GM12878 (cell line): ENCODE results near the gene ZNF226. TPM values are rescaled to one million over a fixed set of nuclear protein-coding genes. Genes with fewer than 3 reads are reported as not detected.

Source experiments
- CHD2 ChIP-seq: IDR thresholded peaks from 2 replicates; pipeline ENCODE4 v1.6.1; 2011; ENCODE audit warnings: low read depth, low read length, improper control_type of control experiment, borderline replicate concordance
- ETV6 ChIP-seq, 2 experiments: fragments of 450-650 bp in 1 of 2; IDR thresholded peaks in 1 of 2; conservative IDR thresholded peaks in 1 of 2; 2 replicates each; pipeline ENCODE4 v1.6.1; 2014; ENCODE audit warnings: antibody characterized with exemption in 1 of 2, borderline replicate concordance in 1 of 2, low read depth in 1 of 2, mild to moderate bottlenecking in 1 of 2, moderate library complexity in 1 of 2
- MXI1 ChIP-seq: fragments of 150-350 bp; IDR thresholded peaks from 2 replicates; pipeline ENCODE4 v1.6.1; 2011; ENCODE audit warnings: low read depth, mild to moderate bottlenecking, inconsistent platforms, low read length, improper control_type of control experiment
- NR2C2 ChIP-seq: IDR thresholded peaks from 2 replicates; pipeline ENCODE4 v1.6.1; 2011; ENCODE audit warnings: borderline replicate concordance, low read depth; ENCODE audit not compliant: control insufficient read depth, insufficient read length
- POLR2AphosphoS5 ChIP-seq: IDR thresholded peaks from 2 replicates; pipeline ENCODE4 v1.6.1; 2011; ENCODE audit warnings: mild to moderate bottlenecking, low read length, inconsistent platforms
- RBBP5 ChIP-seq: fragments of 200-600 bp; sonication (generic); conservative IDR thresholded peaks from 2 replicates; pipeline ENCODE4 v1.6.1; 2016
- SP1 ChIP-seq: IDR thresholded peaks from one replicate; pipeline ENCODE4 v1.6.1; 2011; ENCODE audit warnings: low read depth, low read length
- STAT1 ChIP-seq: fragments of 450-650 bp; conservative IDR thresholded peaks from 2 replicates; pipeline ENCODE4 v1.6.1; 2014; ENCODE audit warnings: antibody characterized with exemption, mild to moderate bottlenecking
- polyA plus RNA-seq, 11 experiments: library from polyadenylated mRNA; depleted of rRNA in 4 of 11; unstranded in 6 of 11; stranded (reverse) in 5 of 11; fragments of >200 nt; fragmentation: Nextera tagmentation in 4 of 11; fragmentation: Illumina TruSeq in 1 of 11; extraction: Ambion mirVana in 4 of 11; extraction: Trizol in 1 of 11; gene quantifications; 1 replicate in 1 of 11; 2 replicates in 10 of 11; pipeline versions ENCODE4 v1.2.1 to v1.2.3, GENCODE V29; 2011 to 2016; ENCODE audit warnings: inconsistent platforms in 2 of 11, missing spikeins in 2 of 11, low read depth in 1 of 11
- total RNA-seq, 4 experiments: library from RNA; depleted of rRNA in 3 of 4; stranded (reverse); fragments of >200 nt in 3 of 4; fragmentation: Illumina TruSeq in 1 of 4; extraction: Trizol in 1 of 4; gene quantifications; 2 replicates each; pipeline versions ENCODE4 v1.2.1 to v1.2.3, GENCODE V29; 2013 to 2021
- TF ChIP-seq, protein P1 (sequence below): fragments of 450-650 bp; IDR thresholded peaks from 2 replicates; pipeline ENCODE4 v1.6.1; 2018; ENCODE audit warnings: borderline replicate concordance, mild to moderate bottlenecking; ENCODE audit not compliant: partially characterized antibody
- TF ChIP-seq, protein P2 (sequence below): fragments of 450-650 bp; IDR thresholded peaks from 2 replicates; pipeline ENCODE4 v1.6.1; 2017; ENCODE audit warnings: mild to moderate bottlenecking, low read depth, inconsistent platforms; ENCODE audit not compliant: poor library complexity, severe bottlenecking
- TF ChIP-seq, protein P3 (sequence below): fragments of 450-650 bp; conservative IDR thresholded peaks from 2 replicates; pipeline ENCODE4 v1.6.1; 2017; ENCODE audit warnings: mild to moderate bottlenecking, moderate library complexity
- TF ChIP-seq, protein P4 (sequence below): IDR thresholded peaks from 2 replicates; pipeline ENCODE4 v1.6.1; 2012; ENCODE audit warnings: low read depth, low read length, improper control_type of control experiment
- TF ChIP-seq, protein P5 (sequence below): fragments of 450-650 bp; IDR thresholded peaks from 2 replicates; pipeline ENCODE4 v1.6.1; 2017; ENCODE audit warnings: mild to moderate bottlenecking, moderate library complexity

The ZNF226 gene
- total and polyA plus RNA-seq, 10 of the 15 experiments (the other 5 are each of a cell fraction or from before 2014, with no cell fraction given) = 13.7 to 35.3 (median 18.3) TPM

DNA sequence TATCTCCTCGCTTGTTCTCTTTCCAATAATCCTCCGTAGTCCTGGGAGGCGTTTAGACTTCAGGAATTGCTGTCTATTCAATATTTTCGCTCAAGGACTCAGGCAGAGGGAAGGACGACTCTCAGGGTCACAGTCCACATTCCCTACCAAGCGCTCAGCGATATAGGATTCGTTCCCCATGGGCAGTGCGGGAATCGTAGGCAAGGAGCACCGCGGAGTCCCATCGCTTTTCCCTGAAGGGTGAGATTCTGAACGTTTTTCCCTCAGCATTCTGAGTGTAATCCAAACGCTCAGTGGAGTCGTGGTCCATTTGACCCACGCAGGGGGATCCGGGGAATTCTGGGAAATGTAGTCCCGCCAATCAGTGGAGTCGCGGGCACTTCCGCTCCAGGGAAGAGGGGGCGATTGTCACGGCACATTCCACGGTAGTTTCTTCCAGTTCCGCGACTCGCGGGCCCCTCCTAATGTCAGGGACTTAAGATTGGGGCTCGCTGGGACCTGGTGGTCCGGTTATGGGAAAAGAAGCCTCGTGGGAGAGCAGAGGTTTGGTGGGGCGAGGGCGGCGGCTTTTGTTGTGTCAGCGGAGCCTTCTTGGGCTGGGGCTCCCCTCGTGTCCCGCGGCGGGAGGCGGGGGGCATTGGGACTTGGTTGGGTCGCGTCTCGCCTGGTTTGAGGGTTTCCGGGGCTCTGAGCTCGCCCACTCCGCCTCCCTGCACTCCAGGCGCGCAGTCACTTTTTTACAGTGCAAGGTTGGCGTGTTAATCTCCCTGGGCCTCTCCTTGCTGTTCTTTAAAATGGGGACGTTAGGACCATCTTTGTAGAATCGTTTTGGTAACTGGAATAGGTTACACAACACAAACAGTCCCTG is 23.5 kb upstream of the ZNF226 start, which contains the start of gene ZNF234 (continued):
- TF ChIP-seq NR2C2 (no peak), RBBP5 (no peak), STAT1 (no peak), ETV6 (conservative IDR thresholded peaks at IDR 0.05 in 1 of 2, IDR thresholded peaks at IDR 0.05 in 1 of 2; ENCODE audit: borderline replicate concordance in 1 of 2, low read depth in 1 of 2) (no peak), MXI1 (no peak; the same call in 1 of the 2 replicates), CHD2 (peak; percentile 61; the same call in 1 of the 2 replicates), SP1 (no peak), POLR2AphosphoS5 (peak; percentile 64; the same call in 1 of the 2 replicates)
- TF ChIP-seq, protein P1, sequence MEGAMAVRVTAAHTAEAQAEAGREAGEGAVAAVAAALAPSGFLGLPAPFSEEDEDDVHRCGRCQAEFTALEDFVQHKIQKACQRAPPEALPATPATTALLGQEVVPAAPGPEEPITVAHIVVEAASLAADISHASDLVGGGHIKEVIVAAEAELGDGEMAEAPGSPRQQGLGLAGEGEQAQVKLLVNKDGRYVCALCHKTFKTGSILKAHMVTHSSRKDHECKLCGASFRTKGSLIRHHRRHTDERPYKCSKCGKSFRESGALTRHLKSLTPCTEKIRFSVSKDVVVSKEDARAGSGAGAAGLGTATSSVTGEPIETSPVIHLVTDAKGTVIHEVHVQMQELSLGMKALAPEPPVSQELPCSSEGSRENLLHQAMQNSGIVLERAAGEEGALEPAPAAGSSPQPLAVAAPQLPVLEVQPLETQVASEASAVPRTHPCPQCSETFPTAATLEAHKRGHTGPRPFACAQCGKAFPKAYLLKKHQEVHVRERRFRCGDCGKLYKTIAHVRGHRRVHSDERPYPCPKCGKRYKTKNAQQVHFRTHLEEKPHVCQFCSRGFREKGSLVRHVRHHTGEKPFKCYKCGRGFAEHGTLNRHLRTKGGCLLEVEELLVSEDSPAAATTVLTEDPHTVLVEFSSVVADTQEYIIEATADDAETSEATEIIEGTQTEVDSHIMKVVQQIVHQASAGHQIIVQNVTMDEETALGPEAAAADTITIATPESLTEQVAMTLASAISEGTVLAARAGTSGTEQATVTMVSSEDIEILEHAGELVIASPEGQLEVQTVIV = no peak
- TF ChIP-seq, protein P2, sequence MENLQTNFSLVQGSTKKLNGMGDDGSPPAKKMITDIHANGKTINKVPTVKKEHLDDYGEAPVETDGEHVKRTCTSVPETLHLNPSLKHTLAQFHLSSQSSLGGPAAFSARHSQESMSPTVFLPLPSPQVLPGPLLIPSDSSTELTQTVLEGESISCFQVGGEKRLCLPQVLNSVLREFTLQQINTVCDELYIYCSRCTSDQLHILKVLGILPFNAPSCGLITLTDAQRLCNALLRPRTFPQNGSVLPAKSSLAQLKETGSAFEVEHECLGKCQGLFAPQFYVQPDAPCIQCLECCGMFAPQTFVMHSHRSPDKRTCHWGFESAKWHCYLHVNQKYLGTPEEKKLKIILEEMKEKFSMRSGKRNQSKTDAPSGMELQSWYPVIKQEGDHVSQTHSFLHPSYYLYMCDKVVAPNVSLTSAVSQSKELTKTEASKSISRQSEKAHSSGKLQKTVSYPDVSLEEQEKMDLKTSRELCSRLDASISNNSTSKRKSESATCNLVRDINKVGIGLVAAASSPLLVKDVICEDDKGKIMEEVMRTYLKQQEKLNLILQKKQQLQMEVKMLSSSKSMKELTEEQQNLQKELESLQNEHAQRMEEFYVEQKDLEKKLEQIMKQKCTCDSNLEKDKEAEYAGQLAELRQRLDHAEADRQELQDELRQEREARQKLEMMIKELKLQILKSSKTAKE = no peak
- TF ChIP-seq, protein P3, sequence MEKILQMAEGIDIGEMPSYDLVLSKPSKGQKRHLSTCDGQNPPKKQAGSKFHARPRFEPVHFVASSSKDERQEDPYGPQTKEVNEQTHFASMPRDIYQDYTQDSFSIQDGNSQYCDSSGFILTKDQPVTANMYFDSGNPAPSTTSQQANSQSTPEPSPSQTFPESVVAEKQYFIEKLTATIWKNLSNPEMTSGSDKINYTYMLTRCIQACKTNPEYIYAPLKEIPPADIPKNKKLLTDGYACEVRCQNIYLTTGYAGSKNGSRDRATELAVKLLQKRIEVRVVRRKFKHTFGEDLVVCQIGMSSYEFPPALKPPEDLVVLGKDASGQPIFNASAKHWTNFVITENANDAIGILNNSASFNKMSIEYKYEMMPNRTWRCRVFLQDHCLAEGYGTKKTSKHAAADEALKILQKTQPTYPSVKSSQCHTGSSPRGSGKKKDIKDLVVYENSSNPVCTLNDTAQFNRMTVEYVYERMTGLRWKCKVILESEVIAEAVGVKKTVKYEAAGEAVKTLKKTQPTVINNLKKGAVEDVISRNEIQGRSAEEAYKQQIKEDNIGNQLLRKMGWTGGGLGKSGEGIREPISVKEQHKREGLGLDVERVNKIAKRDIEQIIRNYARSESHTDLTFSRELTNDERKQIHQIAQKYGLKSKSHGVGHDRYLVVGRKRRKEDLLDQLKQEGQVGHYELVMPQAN = peak; percentile 79
- TF ChIP-seq, protein P4, sequence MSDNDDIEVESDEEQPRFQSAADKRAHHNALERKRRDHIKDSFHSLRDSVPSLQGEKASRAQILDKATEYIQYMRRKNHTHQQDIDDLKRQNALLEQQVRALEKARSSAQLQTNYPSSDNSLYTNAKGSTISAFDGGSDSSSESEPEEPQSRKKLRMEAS = no peak; the same call in none of the 2 replicates
- TF ChIP-seq, protein P5, sequence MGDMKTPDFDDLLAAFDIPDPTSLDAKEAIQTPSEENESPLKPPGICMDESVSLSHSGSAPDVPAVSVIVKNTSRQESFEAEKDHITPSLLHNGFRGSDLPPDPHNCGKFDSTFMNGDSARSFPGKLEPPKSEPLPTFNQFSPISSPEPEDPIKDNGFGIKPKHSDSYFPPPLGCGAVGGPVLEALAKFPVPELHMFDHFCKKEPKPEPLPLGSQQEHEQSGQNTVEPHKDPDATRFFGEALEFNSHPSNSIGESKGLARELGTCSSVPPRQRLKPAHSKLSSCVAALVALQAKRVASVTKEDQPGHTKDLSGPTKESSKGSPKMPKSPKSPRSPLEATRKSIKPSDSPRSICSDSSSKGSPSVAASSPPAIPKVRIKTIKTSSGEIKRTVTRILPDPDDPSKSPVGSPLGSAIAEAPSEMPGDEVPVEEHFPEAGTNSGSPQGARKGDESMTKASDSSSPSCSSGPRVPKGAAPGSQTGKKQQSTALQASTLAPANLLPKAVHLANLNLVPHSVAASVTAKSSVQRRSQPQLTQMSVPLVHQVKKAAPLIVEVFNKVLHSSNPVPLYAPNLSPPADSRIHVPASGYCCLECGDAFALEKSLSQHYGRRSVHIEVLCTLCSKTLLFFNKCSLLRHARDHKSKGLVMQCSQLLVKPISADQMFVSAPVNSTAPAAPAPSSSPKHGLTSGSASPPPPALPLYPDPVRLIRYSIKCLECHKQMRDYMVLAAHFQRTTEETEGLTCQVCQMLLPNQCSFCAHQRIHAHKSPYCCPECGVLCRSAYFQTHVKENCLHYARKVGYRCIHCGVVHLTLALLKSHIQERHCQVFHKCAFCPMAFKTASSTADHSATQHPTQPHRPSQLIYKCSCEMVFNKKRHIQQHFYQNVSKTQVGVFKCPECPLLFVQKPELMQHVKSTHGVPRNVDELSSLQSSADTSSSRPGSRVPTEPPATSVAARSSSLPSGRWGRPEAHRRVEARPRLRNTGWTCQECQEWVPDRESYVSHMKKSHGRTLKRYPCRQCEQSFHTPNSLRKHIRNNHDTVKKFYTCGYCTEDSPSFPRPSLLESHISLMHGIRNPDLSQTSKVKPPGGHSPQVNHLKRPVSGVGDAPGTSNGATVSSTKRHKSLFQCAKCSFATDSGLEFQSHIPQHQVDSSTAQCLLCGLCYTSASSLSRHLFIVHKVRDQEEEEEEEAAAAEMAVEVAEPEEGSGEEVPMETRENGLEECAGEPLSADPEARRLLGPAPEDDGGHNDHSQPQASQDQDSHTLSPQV = no peak
